NCI-H2081 (cell line): ENCODE measurements around the gene ALOX15B.
"Not testable (repeated sequence)": the region's sequence is repeated elsewhere in the genome, so short reads cannot be mapped to it uniquely, and the experiment has no call there.

Experiments
- DNase-seq, 2 experiments: peaks; one replicate each; lab custom pipeline; 2025; lab: John Stamatoyannopoulos, UW

The ALOX15B gene

GRCh38 chr17:8062807-8063483 lies 24.1 kb downstream of the ALOX15B start:
- peak; percentile 4 to 30 for DNase-seq

GRCh38 chr17:8063761-8064534 lies 25.1 kb downstream of the ALOX15B start:
- DNase-seq: no peak

GRCh38 chr17:8064561-8065019 lies 25.7 kb downstream of the ALOX15B start:
- DNase-seq: no peak

GRCh38 chr17:8066841-8067775 lies 28.2 kb downstream of the ALOX15B start:
- no peak for DNase-seq

- no peak for DNase-seq
Measured at GRCh38 chr17:8067806-8068205, 28.9 kb downstream of the ALOX15B start.

- no peak for DNase-seq
Measured at GRCh38 chr17:8068736-8069586, 30.1 kb downstream of the ALOX15B start.

- no peak for DNase-seq
Measured at GRCh38 chr17:8069587-8069860, 30.7 kb downstream of the ALOX15B start.

GRCh38 chr17:8071496-8071895 lies 32.6 kb downstream of the ALOX15B start:
- no peak for DNase-seq

- no peak for DNase-seq
Measured at GRCh38 chr17:8072341-8072728, 33.5 kb downstream of the ALOX15B start.

- no peak for DNase-seq
Measured at GRCh38 chr17:8072729-8073461, 34.0 kb downstream of the ALOX15B start.

GRCh38 chr17:8073627-8074484 lies 35.0 kb downstream of the ALOX15B start:
- peak; percentile 53 to 54 for DNase-seq

GRCh38 chr17:8074554-8074953 lies 35.7 kb downstream of the ALOX15B start:
- DNase-seq: no peak

- DNase-seq: no peak
Measured at GRCh38 chr17:8075081-8075480, 36.2 kb downstream of the ALOX15B start.

- no peak for DNase-seq
Measured at GRCh38 chr17:8075574-8076342, 36.9 kb downstream of the ALOX15B start.

GRCh38 chr17:8076502-8077266 lies 37.8 kb downstream of the ALOX15B start:
- no peak for DNase-seq

- DNase-seq: not testable (repeated sequence)
Measured at GRCh38 chr17:8077939-8078338, 39.1 kb downstream of the ALOX15B start.

GRCh38 chr17:8079291-8080207 lies 40.7 kb downstream of the ALOX15B start:
- peak; percentile 73 to 84 for DNase-seq
